MM.1S (cell line): Measurements from ENCODE around the gene BAZ1B.
"Not testable (repeated sequence)": the region's sequence is repeated elsewhere in the genome, so short reads cannot be mapped to it uniquely, and the experiment has no call there.

Experiments used
- DNase-seq: peaks from one replicate; pipeline ENCODE4 v3.0.0-alpha.2; 2015
- H2AFZ ChIP-seq: fragments of 300-600 bp; sonication (generic); 2 replicates; pipeline ENCODE4 v1.6.0; 2016; ENCODE audit warnings: antibody characterized with exemption, low read length
- H3F3A ChIP-seq: fragments of 300-600 bp; sonication (generic); 2 replicates; pipeline ENCODE4 v1.6.1; 2016; ENCODE audit warnings: mild to moderate bottlenecking, antibody characterized with exemption, low read length, moderate library complexity, mixed read lengths; ENCODE audit not compliant: insufficient read depth
- H3K27ac ChIP-seq: fragments of 300-600 bp; sonication (generic); 2 replicates; pipeline ENCODE4 v1.5.1; 2016; ENCODE audit warnings: mild to moderate bottlenecking, low read length
- H3K27me3 ChIP-seq: fragments of 300-600 bp; sonication (generic); replicated peaks from 2 replicates; pipeline ENCODE4 v1.6.0; 2016; ENCODE audit warnings: low read length; ENCODE audit not compliant: insufficient read depth
- H3K36me3 ChIP-seq: fragments of 300-600 bp; sonication (generic); replicated peaks from 2 replicates; pipeline ENCODE4 v1.6.1; 2016; ENCODE audit warnings: mild to moderate bottlenecking, low read length, mixed read lengths; ENCODE audit not compliant: insufficient read depth
- H3K4me1 ChIP-seq: fragments of 300-600 bp; sonication (generic); 2 replicates; pipeline ENCODE4 v1.6.1; 2016; ENCODE audit warnings: low read length, mixed read lengths
- H3K4me2 ChIP-seq: fragments of 300-600 bp; sonication (generic); 2 replicates; pipeline ENCODE4 v1.6.0; 2016; ENCODE audit warnings: low read depth, low read length
- H3K4me3 ChIP-seq: fragments of 300-600 bp; sonication (generic); 2 replicates; pipeline ENCODE4 v1.5.1; 2016; ENCODE audit warnings: low read length, mixed read lengths
- H3K79me2 ChIP-seq: fragments of 300-600 bp; sonication (generic); 2 replicates; pipeline ENCODE4 v1.6.1; 2016; ENCODE audit warnings: mixed run types, low read length, mixed read lengths
- H3K9ac ChIP-seq: fragments of 300-600 bp; sonication (generic); 2 replicates; pipeline ENCODE4 v1.6.1; 2016; ENCODE audit warnings: low read length, mixed read lengths
- H3K9me2 ChIP-seq: fragments of 300-600 bp; sonication (generic); replicated peaks from 2 replicates; pipeline ENCODE4 v1.6.1; 2016; ENCODE audit warnings: mild to moderate bottlenecking, low read length, mixed read lengths; ENCODE audit not compliant: insufficient read depth
- H3K9me3 ChIP-seq: fragments of 300-600 bp; sonication (generic); replicated peaks from 2 replicates; pipeline ENCODE4 v1.6.1; 2016; ENCODE audit warnings: mild to moderate bottlenecking, low read length, mixed read lengths; ENCODE audit not compliant: insufficient read depth
- H4K20me1 ChIP-seq: fragments of 300-600 bp; sonication (generic); 2 replicates; pipeline ENCODE4 v1.6.1; 2016; ENCODE audit warnings: mild to moderate bottlenecking, low read length, moderate library complexity, mixed read lengths; ENCODE audit not compliant: insufficient read depth
- CTCF ChIP-seq: fragments of 300-600 bp; sonication (generic); IDR thresholded peaks from 2 replicates; pipeline ENCODE4 v1.5.1; 2016; ENCODE audit warnings: antibody characterized with exemption, low read length, mixed read lengths
- EZH2 ChIP-seq: fragments of 300-600 bp; sonication (generic); optimal IDR thresholded peaks from 2 replicates; pipeline ENCODE3; 2017; ENCODE audit warnings: low read depth, mild to moderate bottlenecking, antibody characterized with exemption, low read length, mixed read lengths
- EZH2phosphoT487 ChIP-seq: fragments of 300-600 bp; sonication (generic); IDR thresholded peaks from 2 replicates; pipeline ENCODE4 v1.6.1; 2018; ENCODE audit warnings: antibody characterized with exemption, low read length

Gene BAZ1B

GRCh38 chr7:73541722-73542121 lies 19.6 kb upstream of the BAZ1B start:
- Histone ChIP-seq H3K9ac (no peak overlapping the region), H4K20me1 (no peaks in the 10 kb centered on the region; the same call in 1 of the 2 replicates), H3K4me3 (no peak overlapping the region), H3K9me2 (no peaks in the 10 kb centered on the region), H3K27ac (no peak overlapping the region), H3K27me3 (no peaks in the 10 kb centered on the region), H2AFZ (no peak overlapping the region), H3K9me3 (no peaks in the 10 kb centered on the region), H3F3A (no peaks in the 10 kb centered on the region), H3K4me1 (no peaks in the 10 kb centered on the region), H3K79me2 (peaks cover 60% of the 10 kb centered on the region), H3K4me2 (no peak overlapping the region), H3K36me3 (0 out of 2 replicates have a peak, but pooled peaks cover 15% of the 10 kb centered on the region)
- TF ChIP-seq CTCF (no peak), EZH2 (no peak), EZH2phosphoT487 (no peak)
- DNase-seq: no peak

- H3K36me3 ChIP-seq: 0 out of 2 replicates have a peak, but pooled peaks cover 15% of the 10 kb centered on the region
- no peak overlapping the region for H3K4me3 ChIP-seq
- no peak for TF ChIP-seq EZH2
- TF ChIP-seq CTCF: no peak
- no peak for TF ChIP-seq EZH2phosphoT487
- no peaks in the 10 kb centered on the region; the same call in 1 of the 2 replicates for H4K20me1 ChIP-seq
- no peak overlapping the region for H3K27ac ChIP-seq
- H3K9me3 ChIP-seq: no peaks in the 10 kb centered on the region
- no peak overlapping the region for H3K9ac ChIP-seq
- no peak overlapping the region for H2AFZ ChIP-seq
- no peaks in the 10 kb centered on the region for H3K9me2 ChIP-seq
- H3K79me2 ChIP-seq: peaks cover 40% of the 10 kb centered on the region
- H3K4me1 ChIP-seq: no peaks in the 10 kb centered on the region
- H3F3A ChIP-seq: no peaks in the 10 kb centered on the region
- no peaks in the 10 kb centered on the region for H3K27me3 ChIP-seq
- DNase-seq: no peak
- no peak overlapping the region for H3K4me2 ChIP-seq
Measured at GRCh38 chr7:73539709-73540108, 17.6 kb upstream of the BAZ1B start.

- not testable (repeated sequence) for H3K27me3 ChIP-seq, H3K9me3 ChIP-seq, H3F3A ChIP-seq, H2AFZ ChIP-seq, H3K9me2 ChIP-seq, DNase-seq, H4K20me1 ChIP-seq, H3K27ac ChIP-seq, H3K4me1 ChIP-seq, H3K9ac ChIP-seq, H3K4me3 ChIP-seq, H3K4me2 ChIP-seq
- Histone ChIP-seq H3K36me3 (0 out of 2 replicates have a peak, but pooled peaks cover 12% of the 10 kb centered on the region), H3K79me2 (peaks cover 29% of the 10 kb centered on the region)
Measured at GRCh38 chr7:73538510-73538909, 16.4 kb upstream of the BAZ1B start.

GRCh38 chr7:73537051-73537450 lies 15.0 kb upstream of the BAZ1B start:
- Histone ChIP-seq H3K36me3 (0 out of 2 replicates have a peak, but pooled peaks cover 9% of the 10 kb centered on the region), H3K27me3 (no peaks in the 10 kb centered on the region), H3K79me2 (peaks cover 15% of the 10 kb centered on the region), H3K9me3 (no peaks in the 10 kb centered on the region), H3K9ac (no peak overlapping the region), H3K4me2 (no peak overlapping the region), H3F3A (no peaks in the 10 kb centered on the region), H2AFZ (no peak overlapping the region), H3K4me1 (no peaks in the 10 kb centered on the region), H3K27ac (no peak overlapping the region), H4K20me1 (no peaks in the 10 kb centered on the region), H3K4me3 (no peak overlapping the region), H3K9me2 (no peaks in the 10 kb centered on the region)
- DNase-seq: no peak
- TF ChIP-seq EZH2phosphoT487 (no peak), EZH2 (no peak), CTCF (no peak)
